Ectodermal cell (in vitro differentiated cells): ENCODE results near the gene ARFGAP1.

ENCODE experiments used
- H3K27ac ChIP-seq: 2 replicates; pipeline ENCODE4 v1.7.0; 2013; ENCODE audit warnings: mild to moderate bottlenecking, low read depth, low read length; ENCODE audit not compliant: insufficient read depth, poor library complexity, severe bottlenecking
- H3K27me3 ChIP-seq: 2 replicates; pipeline ENCODE4 v1.7.0; 2013; ENCODE audit warnings: mild to moderate bottlenecking, low read length; ENCODE audit not compliant: insufficient read depth, control insufficient read depth, poor library complexity, severe bottlenecking
- H3K36me3 ChIP-seq: one replicate; pipeline ENCODE4 v1.7.0; 2013; ENCODE audit warnings: low read length; ENCODE audit not compliant: control insufficient read depth, insufficient read depth
- H3K4me1 ChIP-seq: one replicate; pipeline ENCODE4 v1.7.0; 2013; ENCODE audit warnings: low read length; ENCODE audit not compliant: control insufficient read depth, insufficient read depth
- H3K4me3 ChIP-seq: 2 replicates; pipeline ENCODE4 v1.7.0; 2013; ENCODE audit warnings: low read depth, low read length, control low read depth; ENCODE audit not compliant: insufficient read depth
- H3K9me3 ChIP-seq: 2 replicates; pipeline ENCODE4 v1.7.0; 2013; ENCODE audit warnings: mild to moderate bottlenecking, low read length, moderate library complexity; ENCODE audit not compliant: control insufficient read depth
- WGBS, 2 experiments: methylation state at CpG; one replicate each; pipeline ENCODE4 v1.1.7; 2013; ENCODE audit warnings: missing lambda C conversion rate in 2 of 2; 5-methylcytosine and 5-hydroxymethylcytosine counted together

Gene ARFGAP1

DNA sequence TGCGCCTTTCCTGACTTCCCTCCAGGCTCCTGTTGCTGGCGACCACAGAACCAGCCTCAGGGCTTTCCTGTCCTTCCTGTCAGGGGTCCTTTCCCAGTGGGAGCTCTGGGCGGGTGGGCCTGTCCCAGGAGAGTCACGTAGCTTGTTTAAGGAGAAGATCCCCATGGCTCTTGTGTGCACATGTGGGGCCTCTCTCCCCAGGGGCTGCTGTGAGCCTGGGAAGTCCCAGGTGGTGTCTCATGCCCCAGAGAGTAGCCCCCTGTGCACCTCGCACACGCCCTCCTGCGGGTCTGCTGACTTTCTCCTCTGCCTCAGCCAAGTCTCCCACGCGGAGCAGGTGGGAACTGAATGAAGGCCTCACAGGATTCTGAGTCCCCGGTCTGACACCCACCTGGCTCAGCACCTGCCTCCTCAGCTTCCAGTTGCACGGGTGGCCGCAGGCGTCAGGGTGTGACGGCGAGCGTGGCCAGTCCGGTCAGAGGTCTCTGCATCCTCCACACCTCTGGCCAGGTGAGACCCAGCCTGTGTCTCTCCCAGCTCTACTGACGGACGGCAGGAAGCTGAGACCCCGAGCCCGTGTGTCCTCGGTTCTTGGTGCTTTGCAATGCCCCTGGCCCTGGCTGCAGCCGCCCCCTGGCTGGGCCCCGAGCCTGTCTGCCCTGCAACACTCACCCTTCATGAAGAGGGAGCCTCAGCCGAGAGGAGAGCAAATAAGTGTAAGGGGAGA lies 12.7 kb upstream of the ARFGAP1 start:
- Histone ChIP-seq H3K4me1 (peaks cover 19% of the 10 kb centered on the region), H3K4me3 (no peak overlapping the region), H3K27ac (no peak overlapping the region), H3K36me3 (no peaks in the 10 kb centered on the region), H3K27me3 (peaks cover 5% of the 10 kb centered on the region), H3K9me3 (no peaks in the 10 kb centered on the region)
- 93% methylated on average over 25 of the region's 25 CpGs for WGBS, 2 experiments

DNA sequence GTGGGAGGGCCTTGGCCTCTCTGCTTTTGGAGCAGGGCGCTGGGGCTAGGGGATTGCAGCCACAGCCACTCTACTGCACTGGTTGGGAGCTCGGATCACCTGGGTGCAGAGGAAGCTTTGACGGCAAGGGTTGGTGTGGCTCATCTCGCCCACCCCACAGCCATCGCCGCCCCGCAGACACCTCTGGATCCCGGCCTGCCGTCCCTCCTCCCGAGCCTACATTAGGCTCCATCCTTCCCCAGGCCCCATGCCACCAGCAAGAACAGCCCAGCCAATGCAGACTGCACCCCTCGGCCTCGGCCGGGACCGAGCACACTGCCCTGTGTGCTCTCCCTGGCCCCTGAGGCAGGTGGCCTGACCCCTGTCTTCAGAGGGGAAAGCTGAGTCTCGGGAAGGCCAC lies 12.1 kb upstream of the ARFGAP1 start:
- WGBS, 2 experiments, result 89 to 92% methylated on average over 15 of the region's 15 CpGs
- Histone ChIP-seq H3K4me1 (peaks cover 17% of the 10 kb centered on the region), H3K27ac (no peak overlapping the region), H3K36me3 (no peaks in the 10 kb centered on the region), H3K9me3 (no peaks in the 10 kb centered on the region), H3K4me3 (no peak overlapping the region), H3K27me3 (no peaks in the 10 kb centered on the region)

DNA sequence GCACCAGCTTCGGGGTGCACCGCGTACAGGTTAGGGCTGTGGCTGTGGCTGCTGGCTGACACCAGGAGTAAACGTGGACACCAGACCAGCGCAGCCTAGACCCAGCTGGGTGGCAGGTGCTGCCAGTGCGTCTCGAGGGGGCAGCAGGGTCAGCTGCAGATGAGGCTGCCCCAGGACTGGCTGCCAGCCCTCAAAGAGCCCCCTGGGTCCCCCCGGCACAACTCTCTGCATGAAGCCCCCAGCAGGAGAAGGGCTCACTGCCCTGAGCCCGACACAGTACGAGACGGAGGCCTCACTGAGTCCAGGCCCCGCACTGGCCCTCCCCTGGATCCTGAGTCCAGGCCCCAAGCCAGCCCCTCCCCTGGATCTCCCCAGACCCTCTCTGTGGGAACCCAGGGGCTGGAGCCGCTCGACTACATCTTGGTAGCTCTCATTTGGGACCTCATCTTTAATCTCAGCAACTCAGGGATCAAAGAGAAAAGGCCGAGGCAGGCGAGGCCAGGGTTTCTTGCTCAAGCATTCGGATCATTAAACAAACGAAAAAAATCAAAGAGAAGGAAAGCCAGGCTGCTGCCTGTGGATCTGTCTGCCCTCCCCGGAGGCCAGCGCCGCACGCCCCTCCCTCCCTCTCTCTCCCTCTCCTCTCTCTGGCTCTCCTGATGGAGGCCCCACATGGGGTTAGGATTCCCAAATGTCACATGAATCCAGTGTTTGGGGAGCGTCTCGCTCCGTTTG lies 11.4 kb upstream of the ARFGAP1 start:
- Histone ChIP-seq H3K4me1 (peaks cover 17% of the 10 kb centered on the region), H3K27ac (no peak overlapping the region), H3K27me3 (no peaks in the 10 kb centered on the region), H3K36me3 (no peaks in the 10 kb centered on the region), H3K4me3 (no peak overlapping the region), H3K9me3 (no peaks in the 10 kb centered on the region)
- WGBS, 2 experiments, result 49 to 54% methylated on average over 25 of the region's 25 CpGs

DNA sequence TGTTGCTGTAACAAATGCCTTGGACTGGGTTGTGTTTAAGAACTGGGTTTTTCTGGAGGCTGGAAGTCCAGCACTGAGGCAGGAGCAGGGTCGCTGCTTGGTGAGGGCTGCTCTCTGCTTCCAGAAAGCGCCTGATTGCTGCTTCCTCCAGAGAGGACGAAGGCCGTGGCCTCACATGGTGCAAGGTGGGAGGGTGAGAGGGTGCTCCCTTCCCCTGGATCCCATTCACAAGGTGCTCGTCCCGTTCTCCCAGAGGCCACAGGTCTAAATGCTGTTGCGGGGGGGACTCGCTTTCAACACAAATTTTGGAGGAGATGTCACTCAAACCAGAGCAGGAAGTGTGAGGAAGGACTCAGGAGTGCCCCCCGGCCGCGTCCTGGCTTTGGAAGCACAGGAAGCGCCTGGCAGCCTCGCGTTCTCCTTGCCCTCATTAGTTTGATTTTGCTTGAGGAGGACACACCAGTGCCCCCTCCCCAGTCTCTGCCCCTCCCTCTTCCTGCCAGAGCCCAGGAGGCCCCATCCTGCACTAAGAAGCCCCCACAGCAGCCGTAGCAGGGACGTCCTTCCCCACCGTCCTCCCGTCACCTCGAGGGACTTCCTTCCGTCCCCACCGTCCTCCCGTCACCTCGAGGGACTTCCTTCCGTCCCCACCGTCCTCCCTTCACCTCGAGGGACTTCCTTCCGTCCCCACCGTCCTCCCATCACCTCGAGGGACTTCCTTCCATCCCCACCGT lies 10.7 kb upstream of the ARFGAP1 start:
- 83 to 85% methylated on average over 30 of the region's 30 CpGs for WGBS, 2 experiments
- no peaks in the 10 kb centered on the region for H3K36me3 ChIP-seq
- H3K4me1 ChIP-seq, result peaks cover 17% of the 10 kb centered on the region
- H3K27me3 ChIP-seq, result no peaks in the 10 kb centered on the region
- no peaks in the 10 kb centered on the region for H3K9me3 ChIP-seq
- H3K4me3 ChIP-seq, result no peak overlapping the region
- H3K27ac ChIP-seq, result no peak overlapping the region

DNA sequence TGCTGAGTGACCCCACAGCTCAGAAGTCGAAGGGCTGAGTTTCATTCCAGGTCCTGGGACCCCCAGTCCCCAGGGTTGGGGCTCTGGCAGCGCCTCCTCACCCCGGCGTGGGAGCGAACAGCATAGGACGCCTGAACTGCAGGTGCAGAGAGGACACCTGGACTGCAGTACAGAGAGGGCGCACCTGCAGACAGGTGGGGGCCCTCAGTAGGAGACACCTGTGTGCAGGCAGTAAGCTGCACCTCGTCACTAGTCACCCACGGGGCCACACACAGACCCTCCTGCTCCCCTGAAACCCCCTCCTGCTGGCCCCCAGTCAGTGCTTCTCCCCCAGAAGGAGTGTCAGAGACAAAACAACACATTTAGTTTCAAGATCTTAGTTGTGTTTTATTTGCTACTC lies 9.8 kb upstream of the ARFGAP1 start:
- Histone ChIP-seq H3K4me1 (peaks cover 17% of the 10 kb centered on the region), H3K36me3 (no peaks in the 10 kb centered on the region), H3K9me3 (no peaks in the 10 kb centered on the region), H3K27me3 (no peaks in the 10 kb centered on the region), H3K4me3 (no peak overlapping the region), H3K27ac (no peak overlapping the region)
- WGBS, 2 experiments, result 94 to 95% methylated on average over 9 of the region's 9 CpGs

DNA sequence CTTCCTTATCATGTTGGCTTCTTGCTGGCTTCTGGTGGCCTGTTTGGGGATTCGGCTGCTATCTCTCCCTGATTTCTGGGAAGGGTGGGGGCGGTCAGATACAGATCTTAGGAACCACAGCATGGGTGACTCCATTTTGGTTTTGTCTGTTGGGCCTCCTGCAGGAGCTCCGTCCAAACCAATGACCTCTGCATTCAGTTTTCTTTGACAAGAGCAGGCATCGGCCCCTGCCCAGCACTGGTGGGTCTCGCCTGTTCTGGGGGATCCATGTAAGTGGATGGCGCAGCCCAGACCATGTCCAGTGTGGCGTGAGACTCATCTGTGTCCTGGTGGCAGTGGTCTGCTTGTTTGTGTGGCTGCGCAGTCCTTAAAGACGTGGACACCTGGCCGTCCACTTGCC lies 8.6 kb upstream of the ARFGAP1 start:
- no peaks in the 10 kb centered on the region for H3K9me3 ChIP-seq
- H3K36me3 ChIP-seq, result no peaks in the 10 kb centered on the region
- H3K4me1 ChIP-seq, result peaks cover 19% of the 10 kb centered on the region
- WGBS, 2 experiments, result 89 to 90% methylated on average over 10 of the region's 10 CpGs
- H3K27me3 ChIP-seq, result no peaks in the 10 kb centered on the region
- H3K27ac ChIP-seq, result no peak overlapping the region
- H3K4me3 ChIP-seq, result no peak overlapping the region

DNA sequence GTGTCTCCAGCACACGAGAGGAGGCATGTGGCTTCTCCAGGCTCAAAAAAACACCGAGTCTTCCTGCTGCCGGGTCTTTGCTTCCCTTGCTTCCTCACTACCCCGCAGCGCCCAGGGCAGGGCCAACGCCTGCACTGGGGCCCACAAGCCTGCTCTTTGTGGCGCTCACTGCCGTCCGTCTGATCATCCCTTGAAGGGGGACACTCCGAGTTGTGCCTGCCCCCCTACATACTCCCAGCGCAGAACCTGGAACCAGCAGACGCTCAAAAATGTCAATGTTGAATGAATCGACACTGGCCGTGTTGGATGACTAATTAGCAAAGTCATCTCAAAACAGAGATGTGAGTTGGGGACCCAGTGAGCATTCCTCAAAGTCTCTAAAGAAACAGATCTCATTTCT lies 8.1 kb upstream of the ARFGAP1 start:
- WGBS, 2 experiments, result 88 to 89% methylated on average over 14 of the region's 14 CpGs
- no peak overlapping the region for H3K27ac ChIP-seq
- peaks cover 21% of the 10 kb centered on the region for H3K4me1 ChIP-seq
- H3K36me3 ChIP-seq, result no peaks in the 10 kb centered on the region
- no peaks in the 10 kb centered on the region for H3K27me3 ChIP-seq
- H3K4me3 ChIP-seq, result no peak overlapping the region
- H3K9me3 ChIP-seq, result no peaks in the 10 kb centered on the region

DNA sequence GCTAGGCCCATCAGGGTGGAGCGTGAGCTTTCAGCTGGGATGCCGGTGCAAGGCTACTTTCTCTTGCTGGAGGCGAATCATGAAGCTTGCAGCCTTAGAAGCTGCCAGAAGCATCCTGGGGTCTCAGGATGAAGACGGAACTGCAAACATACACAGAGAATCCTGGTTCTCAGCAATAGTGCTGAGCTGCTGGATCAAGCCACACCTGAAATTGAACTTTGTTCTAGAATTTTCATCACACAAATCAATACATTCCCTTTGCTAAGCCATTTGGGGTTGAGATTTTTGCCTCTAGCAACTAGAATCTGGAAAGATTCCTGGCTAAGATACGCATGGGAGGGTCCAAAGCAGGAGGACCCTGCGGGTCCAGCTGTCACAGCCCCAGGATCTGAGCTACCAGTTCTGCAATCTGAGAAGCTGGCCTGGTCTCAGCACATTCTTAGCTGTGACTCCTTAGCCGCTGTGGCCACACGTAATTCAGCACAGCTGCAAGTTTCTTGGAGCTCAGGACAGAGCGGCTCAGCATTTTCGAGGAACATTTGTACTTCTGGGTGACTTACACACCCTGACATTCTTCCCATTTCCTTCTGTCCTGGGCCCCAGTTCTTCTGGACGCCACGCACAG lies 6.6 kb upstream of the ARFGAP1 start:
- H3K27ac ChIP-seq, result no peak overlapping the region
- H3K36me3 ChIP-seq, result no peaks in the 10 kb centered on the region
- H3K9me3 ChIP-seq, result no peaks in the 10 kb centered on the region
- no peaks in the 10 kb centered on the region for H3K27me3 ChIP-seq
- 83 to 87% methylated on average over 12 of the region's 12 CpGs for WGBS, 2 experiments
- H3K4me3 ChIP-seq, result no peak overlapping the region
- H3K4me1 ChIP-seq, result peaks cover 14% of the 10 kb centered on the region

DNA sequence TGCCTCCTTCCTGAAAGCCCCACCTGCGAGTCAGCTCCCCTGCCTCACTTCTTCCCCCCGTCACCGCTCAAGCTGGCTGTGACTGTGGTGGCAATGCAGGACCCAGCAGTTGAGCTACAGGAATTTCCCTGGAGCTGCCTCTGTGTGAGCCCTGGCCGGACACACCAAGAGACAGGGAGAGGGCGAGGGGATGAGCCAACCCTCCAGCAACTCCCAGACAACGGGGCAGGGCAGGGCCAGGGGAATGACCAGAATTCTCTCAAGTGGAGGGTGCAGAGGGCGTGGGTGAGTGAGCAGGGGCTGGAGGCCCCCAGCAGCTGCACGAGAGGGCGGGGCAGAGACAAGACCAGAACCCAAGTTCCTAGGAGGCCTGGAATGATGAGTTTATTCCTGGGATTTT lies 4.9 kb upstream of the ARFGAP1 start:
- H3K27me3 ChIP-seq, result no peaks in the 10 kb centered on the region
- H3K36me3 ChIP-seq, result no peaks in the 10 kb centered on the region
- peaks cover 4% of the 10 kb centered on the region for H3K4me1 ChIP-seq
- 83 to 89% methylated on average over 9 of the region's 9 CpGs for WGBS, 2 experiments
- no peak overlapping the region for H3K27ac ChIP-seq
- no peak overlapping the region for H3K4me3 ChIP-seq
- no peaks in the 10 kb centered on the region for H3K9me3 ChIP-seq

DNA sequence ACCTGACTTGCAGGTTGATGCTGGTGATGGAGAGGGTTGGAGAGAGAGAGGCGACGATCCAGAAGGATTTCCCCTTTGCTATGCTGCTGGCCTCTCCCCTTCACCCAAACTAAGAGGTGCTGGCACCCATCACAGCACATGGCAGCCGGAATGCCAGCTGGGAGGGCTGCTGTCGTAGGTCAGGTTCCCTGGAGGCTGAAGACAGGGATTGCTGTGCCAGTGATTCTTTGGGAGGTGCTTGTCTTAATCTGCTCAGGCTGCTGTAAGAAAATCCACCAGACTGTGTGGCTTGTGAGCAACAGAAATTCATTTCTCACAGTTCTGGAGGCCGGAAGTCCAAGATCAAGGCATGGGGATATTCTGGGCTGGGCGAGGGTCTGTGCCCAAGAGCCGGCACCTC lies 4.4 kb upstream of the ARFGAP1 start:
- no peaks in the 10 kb centered on the region for H3K27me3 ChIP-seq
- peaks cover 4% of the 10 kb centered on the region for H3K4me1 ChIP-seq
- WGBS, 2 experiments, result 90 to 91% methylated on average over 7 of the region's 7 CpGs
- no peaks in the 10 kb centered on the region for H3K9me3 ChIP-seq
- no peak overlapping the region for H3K4me3 ChIP-seq
- H3K27ac ChIP-seq, result no peak overlapping the region
- no peaks in the 10 kb centered on the region for H3K36me3 ChIP-seq
